ENCODE measurements around the gene VWA1. TPM values are rescaled to one million over a fixed set of nuclear protein-coding genes. Genes with fewer than 3 reads are reported as not detected.

The VWA1 gene
- total RNA-seq, 6 experiments from 2014 or later, result 39.5 to 195 (median 78.7) TPM

GRCh38 chr1:1487701-1488100 lies 52.2 kb downstream of the VWA1 start:
- no CpG with 5 or more reads among the region's 18 CpGs for WGBS (ENCODE audit: insufficient coverage, low coverage, low lambda C conversion rate, missing lambda C conversion rate)
- no peaks in the 10 kb centered on the region for H3K9me3 ChIP-seq
- DNase-seq, result no peak
- H3K4me1 ChIP-seq, result peaks cover 0 to 9% (median 3%) of the 10 kb centered on the region in 4 donors
- intact Hi-C loops (cut with DNase I), result no loop called here
- no peak overlapping the region for H3K27ac ChIP-seq
- TF ChIP-seq CTCF (IDR thresholded peaks at IDR 0.05) (no peak), POLR2A (IDR thresholded peaks at IDR 0.05) (no peak)
- H3K27me3 ChIP-seq, result no peaks in the 10 kb centered on the region
- ATAC-seq, result no peak
- H3K4me3 ChIP-seq, result no peak overlapping the region
- peaks cover 0 to 22% (median 11%) of the 10 kb centered on the region in 4 donors for H3K36me3 ChIP-seq

GRCh38 chr1:1489231-1489630 lies 53.7 kb downstream of the VWA1 start:
- H3K27ac ChIP-seq, result no peak overlapping the region
- no peaks in the 10 kb centered on the region for H3K9me3 ChIP-seq
- H3K27me3 ChIP-seq, result no peaks in the 10 kb centered on the region
- peaks cover 0 to 15% (median 10%) of the 10 kb centered on the region in 4 donors for H3K36me3 ChIP-seq
- peaks cover 0 to 9% (median 3%) of the 10 kb centered on the region in 4 donors for H3K4me1 ChIP-seq
- no CpG with 5 or more reads among the region's 16 CpGs for WGBS (ENCODE audit: insufficient coverage, low coverage, low lambda C conversion rate, missing lambda C conversion rate)
- TF ChIP-seq POLR2A (IDR thresholded peaks at IDR 0.05), result no peak
- no peak for TF ChIP-seq CTCF (IDR thresholded peaks at IDR 0.05)
- intact Hi-C loops (cut with DNase I), result no loop called here
- ATAC-seq, result no peak
- no peak overlapping the region for H3K4me3 ChIP-seq
- DNase-seq, result no peak

- no peak overlapping the region for H3K27ac ChIP-seq
- intact Hi-C loops (cut with DNase I), result no loop called here
- TF ChIP-seq POLR2A (IDR thresholded peaks at IDR 0.05) (no peak), CTCF (IDR thresholded peaks at IDR 0.05) (no peak)
- peaks cover 0 to 9% (median 3%) of the 10 kb centered on the region in 4 donors for H3K4me1 ChIP-seq
- DNase-seq (no peak), ATAC-seq (no peak)
- peaks cover 0 to 15% (median 10%) of the 10 kb centered on the region in 4 donors for H3K36me3 ChIP-seq
- no peak overlapping the region for H3K4me3 ChIP-seq
- no CpG with 5 or more reads among the region's 19 CpGs for WGBS (ENCODE audit: insufficient coverage, low coverage, low lambda C conversion rate, missing lambda C conversion rate)
- H3K9me3 ChIP-seq, result no peaks in the 10 kb centered on the region
- no peaks in the 10 kb centered on the region for H3K27me3 ChIP-seq
Measured at GRCh38 chr1:1489861-1490260, 54.4 kb downstream of the VWA1 start.

- no peak for DNase-seq
- intact Hi-C loops (cut with DNase I), result no loop called here
Measured at GRCh38 chr1:1490633-1491230, 55.2 kb downstream of the VWA1 start.

More at GRCh38 chr1:1490633-1491230, 55.2 kb downstream of the VWA1 start:
- H3K27me3 ChIP-seq, result no peaks in the 10 kb centered on the region
- H3K27ac ChIP-seq, result no peak overlapping the region
- no peak overlapping the region for H3K4me3 ChIP-seq
- no peak for ATAC-seq
- WGBS (ENCODE audit: insufficient coverage, low coverage, low lambda C conversion rate, missing lambda C conversion rate), result 98% methylated on average over 8 of the region's 25 CpGs
- no peaks in the 10 kb centered on the region for H3K9me3 ChIP-seq
- TF ChIP-seq CTCF (IDR thresholded peaks at IDR 0.05) (no peak), POLR2A (IDR thresholded peaks at IDR 0.05) (no peak)
- H3K4me1 ChIP-seq, result peaks cover 0 to 9% (median 3%) of the 10 kb centered on the region in 4 donors
- peaks cover 0 to 15% (median 10%) of the 10 kb centered on the region in 4 donors for H3K36me3 ChIP-seq
